ENCODE measurements around the gene FBXL19. TPM values are rescaled to one million over a fixed set of nuclear protein-coding genes. Genes with fewer than 3 reads are reported as not detected.

Gene FBXL19
- total and polyA plus RNA-seq, 2 donors (not counting 1 experiment from before 2014, with no cell fraction given): 3.1 to 14.5 TPM

DNA sequence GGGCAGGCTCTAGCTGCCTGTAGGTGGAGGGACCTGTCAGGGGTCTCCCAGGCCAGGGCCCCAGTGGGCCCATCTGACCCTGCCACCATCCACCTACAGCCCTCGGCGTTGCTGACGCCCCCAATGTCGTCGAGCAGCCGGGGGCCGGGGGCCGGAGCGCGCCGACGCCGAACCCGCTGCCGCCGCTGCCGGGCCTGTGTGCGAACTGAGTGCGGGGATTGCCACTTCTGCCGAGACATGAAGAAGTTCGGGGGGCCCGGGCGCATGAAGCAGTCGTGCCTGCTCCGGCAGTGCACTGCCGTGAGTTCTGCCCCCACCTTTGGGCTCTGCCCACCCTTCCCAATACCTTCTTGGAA, 2.2 kb downstream of the FBXL19 start:
- DNase-seq (ENCODE audit: low read depth in 2 of 2): no peak
- H4K20me1 ChIP-seq (ENCODE audit: control insufficient read depth, extremely low read depth, insufficient read depth, low read length): no peaks in the 10 kb centered on the region
- H3K36me3 ChIP-seq (ENCODE audit: control insufficient read depth, insufficient read depth, low read length): peaks cover 8% of the 10 kb centered on the region
- H3K9me3 ChIP-seq (ENCODE audit: control insufficient read depth, insufficient read depth, low read depth, low read length): no peaks in the 10 kb centered on the region
- TF ChIP-seq, protein P1, sequence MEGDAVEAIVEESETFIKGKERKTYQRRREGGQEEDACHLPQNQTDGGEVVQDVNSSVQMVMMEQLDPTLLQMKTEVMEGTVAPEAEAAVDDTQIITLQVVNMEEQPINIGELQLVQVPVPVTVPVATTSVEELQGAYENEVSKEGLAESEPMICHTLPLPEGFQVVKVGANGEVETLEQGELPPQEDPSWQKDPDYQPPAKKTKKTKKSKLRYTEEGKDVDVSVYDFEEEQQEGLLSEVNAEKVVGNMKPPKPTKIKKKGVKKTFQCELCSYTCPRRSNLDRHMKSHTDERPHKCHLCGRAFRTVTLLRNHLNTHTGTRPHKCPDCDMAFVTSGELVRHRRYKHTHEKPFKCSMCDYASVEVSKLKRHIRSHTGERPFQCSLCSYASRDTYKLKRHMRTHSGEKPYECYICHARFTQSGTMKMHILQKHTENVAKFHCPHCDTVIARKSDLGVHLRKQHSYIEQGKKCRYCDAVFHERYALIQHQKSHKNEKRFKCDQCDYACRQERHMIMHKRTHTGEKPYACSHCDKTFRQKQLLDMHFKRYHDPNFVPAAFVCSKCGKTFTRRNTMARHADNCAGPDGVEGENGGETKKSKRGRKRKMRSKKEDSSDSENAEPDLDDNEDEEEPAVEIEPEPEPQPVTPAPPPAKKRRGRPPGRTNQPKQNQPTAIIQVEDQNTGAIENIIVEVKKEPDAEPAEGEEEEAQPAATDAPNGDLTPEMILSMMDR (conservative IDR thresholded peaks at IDR 0.05 in 1 of 2, IDR thresholded peaks at IDR 0.05 in 1 of 2; ENCODE audit: low read depth in 1 of 2, low read length in 2 of 2): no peak
- TF ChIP-seq EZH2 (IDR thresholded peaks at IDR 0.05; ENCODE audit: low read length, missing control alignments): no peak
- no peak overlapping the region for H3K4me2 ChIP-seq (ENCODE audit: extremely low read depth, insufficient read depth, low read length)
- no peaks in the 10 kb centered on the region for H3K27me3 ChIP-seq (ENCODE audit: control insufficient read depth, insufficient read depth, low read length)
- no peaks in the 10 kb centered on the region for H3K79me2 ChIP-seq (ENCODE audit: control insufficient read depth, insufficient read depth, low read length)
- peak overlapping the region in 1 of 4 experiments; percentile 69 for H3K4me3 ChIP-seq (replicated peaks in 1 of 4; ENCODE audit: control extremely low read depth in 1 of 4, insufficient read depth in 1 of 4, low read depth in 3 of 4, low read length in 4 of 4)
- H3K27ac ChIP-seq (ENCODE audit: insufficient read depth, low read length): no peak overlapping the region
- no peak overlapping the region for H3K9ac ChIP-seq (ENCODE audit: insufficient read depth, low read length)
- H2AFZ ChIP-seq (ENCODE audit: low read length): no peak overlapping the region
- no peaks in the 10 kb centered on the region for H3K4me1 ChIP-seq (ENCODE audit: control insufficient read depth, extremely low read depth, insufficient read depth, low read length)

DNA sequence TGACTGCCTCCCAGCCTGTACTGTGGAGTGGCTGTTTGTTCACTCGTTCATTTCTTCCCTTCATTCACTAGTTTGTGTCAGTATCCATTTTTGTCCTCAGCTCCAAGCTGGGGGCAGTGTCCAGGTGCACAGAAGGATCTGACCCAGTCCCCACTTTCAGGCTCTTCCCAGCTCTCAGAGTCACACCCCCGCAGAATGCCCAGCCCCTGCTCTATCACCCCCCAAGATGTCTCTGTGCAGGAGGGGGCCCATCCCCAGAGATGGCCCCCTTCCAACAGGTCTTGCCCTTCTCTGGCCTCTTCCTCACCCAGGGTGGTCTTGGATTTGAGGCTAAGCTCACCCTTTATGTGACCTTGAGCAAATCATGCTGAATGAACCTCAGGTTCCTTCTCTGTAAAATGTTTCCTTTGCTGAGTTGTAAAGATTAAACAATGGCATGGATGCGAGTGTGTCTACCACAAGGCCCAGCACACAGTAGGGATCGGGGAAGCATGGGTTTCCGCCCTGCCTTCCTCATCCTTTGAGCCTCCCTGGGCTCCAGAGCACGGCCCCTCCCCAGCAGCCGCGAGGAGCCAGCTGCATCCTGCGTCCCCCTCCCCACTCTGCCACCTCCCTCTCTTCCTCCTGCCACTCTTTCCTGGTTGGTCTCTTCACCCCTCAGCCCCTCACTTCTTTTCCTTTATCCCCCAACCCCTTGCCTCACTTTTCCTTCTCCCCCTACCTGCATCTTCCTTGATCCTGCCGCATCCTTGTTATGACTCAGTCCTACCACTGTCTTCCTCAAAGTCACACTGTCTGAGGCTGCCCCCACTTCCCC, 2.8 kb downstream of the FBXL19 start:
- H3K4me1 ChIP-seq (ENCODE audit: control insufficient read depth, extremely low read depth, insufficient read depth, low read length): no peaks in the 10 kb centered on the region
- no peak overlapping the region for H3K4me3 ChIP-seq (replicated peaks in 1 of 4; ENCODE audit: control extremely low read depth in 1 of 4, insufficient read depth in 1 of 4, low read depth in 3 of 4, low read length in 4 of 4)
- no peak overlapping the region for H3K4me2 ChIP-seq (ENCODE audit: extremely low read depth, insufficient read depth, low read length)
- H2AFZ ChIP-seq (ENCODE audit: low read length): no peak overlapping the region
- no peak for TF ChIP-seq EZH2 (IDR thresholded peaks at IDR 0.05; ENCODE audit: low read length, missing control alignments)
- TF ChIP-seq, protein P1 (conservative IDR thresholded peaks at IDR 0.05 in 1 of 2, IDR thresholded peaks at IDR 0.05 in 1 of 2; ENCODE audit: low read depth in 1 of 2, low read length in 2 of 2): no peak
- H3K9me3 ChIP-seq (ENCODE audit: control insufficient read depth, insufficient read depth, low read depth, low read length): no peaks in the 10 kb centered on the region
- no peaks in the 10 kb centered on the region for H3K27me3 ChIP-seq (ENCODE audit: control insufficient read depth, insufficient read depth, low read length)
- no peaks in the 10 kb centered on the region for H3K79me2 ChIP-seq (ENCODE audit: control insufficient read depth, insufficient read depth, low read length)
- H3K36me3 ChIP-seq (ENCODE audit: control insufficient read depth, insufficient read depth, low read length): peaks cover 10% of the 10 kb centered on the region
- no peak overlapping the region for H3K9ac ChIP-seq (ENCODE audit: insufficient read depth, low read length)
- DNase-seq (ENCODE audit: low read depth in 2 of 2): no peak
- H3K27ac ChIP-seq (ENCODE audit: insufficient read depth, low read length): no peak overlapping the region
- no peaks in the 10 kb centered on the region for H4K20me1 ChIP-seq (ENCODE audit: control insufficient read depth, extremely low read depth, insufficient read depth, low read length)

DNA sequence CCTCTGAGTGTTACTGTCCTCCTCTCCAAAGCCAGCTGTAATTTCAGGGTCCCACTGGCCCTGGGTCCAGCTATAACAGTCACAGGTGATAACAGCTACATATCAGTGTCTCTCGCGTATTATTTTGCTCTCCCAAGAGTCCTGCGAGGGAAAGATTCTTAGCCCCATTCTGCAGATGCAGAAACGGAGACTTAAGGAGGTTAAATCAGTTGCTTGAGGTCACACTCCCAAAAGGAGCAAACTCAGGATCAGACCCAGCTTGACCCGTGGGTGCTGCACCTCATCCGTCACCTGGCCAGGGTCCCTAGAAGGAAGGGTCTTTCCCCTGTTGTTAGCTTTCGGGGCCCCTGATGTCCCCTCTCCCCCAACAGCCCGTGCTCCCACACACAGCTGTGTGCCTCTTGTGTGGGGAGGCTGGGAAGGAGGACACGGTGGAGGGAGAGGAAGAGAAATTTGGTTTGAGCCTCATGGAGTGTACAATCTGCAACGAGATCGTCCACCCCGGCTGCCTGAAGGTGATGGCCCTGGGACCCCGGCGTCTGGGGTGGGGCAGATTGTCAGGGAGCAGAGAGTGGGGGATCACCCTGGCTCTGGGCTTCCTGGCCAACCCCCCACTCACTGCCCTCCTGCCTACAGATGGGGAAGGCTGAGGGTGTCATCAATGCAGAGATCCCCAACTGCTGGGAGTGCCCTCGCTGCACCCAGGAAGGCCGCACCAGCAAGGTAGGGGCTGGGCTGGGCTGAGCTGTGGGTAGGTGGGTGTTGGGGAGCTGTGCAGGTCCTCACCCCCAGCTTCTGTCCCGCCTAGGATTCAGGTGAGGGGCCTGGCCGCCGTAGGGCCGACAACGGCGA, 3.8 kb downstream of the FBXL19 start:
- Histone ChIP-seq H3K27me3 (ENCODE audit: control insufficient read depth, insufficient read depth, low read length) (no peaks in the 10 kb centered on the region), H3K4me3 (replicated peaks in 1 of 4; ENCODE audit: control extremely low read depth in 1 of 4, insufficient read depth in 1 of 4, low read depth in 3 of 4, low read length in 4 of 4) (no peak overlapping the region), H3K4me2 (ENCODE audit: extremely low read depth, insufficient read depth, low read length) (no peak overlapping the region), H3K36me3 (ENCODE audit: control insufficient read depth, insufficient read depth, low read length) (peaks cover 10% of the 10 kb centered on the region), H3K27ac (ENCODE audit: insufficient read depth, low read length) (no peak overlapping the region), H3K79me2 (ENCODE audit: control insufficient read depth, insufficient read depth, low read length) (no peaks in the 10 kb centered on the region), H3K4me1 (ENCODE audit: control insufficient read depth, extremely low read depth, insufficient read depth, low read length) (no peaks in the 10 kb centered on the region), H2AFZ (ENCODE audit: low read length) (no peak overlapping the region), H4K20me1 (ENCODE audit: control insufficient read depth, extremely low read depth, insufficient read depth, low read length) (no peaks in the 10 kb centered on the region), H3K9ac (ENCODE audit: insufficient read depth, low read length) (no peak overlapping the region), H3K9me3 (ENCODE audit: control insufficient read depth, insufficient read depth, low read depth, low read length) (no peaks in the 10 kb centered on the region)
- no peak for DNase-seq (ENCODE audit: low read depth in 2 of 2)
- TF ChIP-seq, protein P1 (conservative IDR thresholded peaks at IDR 0.05 in 1 of 2, IDR thresholded peaks at IDR 0.05 in 1 of 2; ENCODE audit: low read depth in 1 of 2, low read length in 2 of 2): no peak
- no peak for TF ChIP-seq EZH2 (IDR thresholded peaks at IDR 0.05; ENCODE audit: low read length, missing control alignments)

All from fibroblast of lung (primary cell).